ENCODE data around the gene RBM17.

- TF ChIP-seq CTCF (conservative IDR thresholded peaks at IDR 0.05; ENCODE audit: low read depth, low read length) (no peak), EZH2 (IDR thresholded peaks at IDR 0.05; ENCODE audit: low read length, unreplicated experiment) (no peak)
Observed at GRCh38 chr10:6145166-6145987, 56.5 kb downstream of the RBM17 start.

All from PC-3 (cell line).